Gastrocnemius medialis (tissue), 4 donors: ENCODE results near the gene PWWP2B. TPM values are rescaled to one million over a fixed set of nuclear protein-coding genes. Genes with fewer than 3 reads are reported as not detected.
"Not testable (repeated sequence)": the region's sequence is repeated elsewhere in the genome, so short reads cannot be mapped to it uniquely, and the experiment has no call there.

Experiments used
- ATAC-seq, 2 donors: fragments of 150-250 bp; one replicate each; pipeline ENCODE4 v1.9.1; 2016
- DNase-seq, 2 donors: peaks; one replicate each; pipeline ENCODE4 v3.0.0-alpha.2; 2019
- H3K27ac ChIP-seq, 4 donors: fragments of 200-600 bp; sonication (generic); 1 replicate in 1 of 4; 2 replicates in 3 of 4; pipeline ENCODE4 v1.5.1; 2016 to 2018; ENCODE audit warnings: mild to moderate bottlenecking in 2 of 4, moderate library complexity in 1 of 4
- H3K27me3 ChIP-seq, 3 donors: fragments of 200-600 bp; sonication (generic) in 2 of 3; 1 replicate in 1 of 3; 2 replicates in 2 of 3; pipeline versions ENCODE4 v1.5.1 to v1.6.0; 2016 to 2019; ENCODE audit warnings: mild to moderate bottlenecking in 1 of 3, moderate library complexity in 1 of 3
- H3K36me3 ChIP-seq, 2 donors: fragments of 200-600 bp; sonication (generic) in 1 of 2; one replicate each; pipeline ENCODE4 v1.5.1; 2017 to 2018
- H3K4me1 ChIP-seq, 2 donors: fragments of 200-600 bp; sonication (generic) in 1 of 2; one replicate each; pipeline ENCODE4 v1.5.1; 2016 to 2017; ENCODE audit warnings: mild to moderate bottlenecking in 2 of 2
- H3K4me3 ChIP-seq, 4 donors: fragments of 200-600 bp; sonication (generic) in 3 of 4; 1 replicate in 1 of 4; 2 replicates in 3 of 4; pipeline ENCODE4 v1.5.1; 2016 to 2019; ENCODE audit warnings: mild to moderate bottlenecking in 2 of 4
- H3K9me3 ChIP-seq, 3 donors: fragments of 200-600 bp; sonication (generic) in 2 of 3; 1 replicate in 1 of 3; 2 replicates in 2 of 3; pipeline ENCODE4 v1.5.1; 2016 to 2019
- CTCF ChIP-seq, 5 experiments: fragments of 450-650 bp in 3 of 5; fragments of 200-600 bp in 2 of 5; sonication (generic) in 2 of 5; IDR thresholded peaks in 4 of 5; conservative IDR thresholded peaks in 1 of 5; 1 replicate in 4 of 5; 2 replicates in 1 of 5; pipeline ENCODE4 v1.5.1; 2016 to 2019; ENCODE audit warnings: antibody characterized with exemption in 5 of 5, mild to moderate bottlenecking in 3 of 5, moderate library complexity in 3 of 5
- POLR2A ChIP-seq, 2 donors: fragments of 450-650 bp; IDR thresholded peaks; one replicate each; pipeline ENCODE4 v1.6.1; 2017; ENCODE audit warnings: antibody characterized with exemption in 2 of 2, mild to moderate bottlenecking in 2 of 2, moderate library complexity in 2 of 2
- in situ Hi-C, 4 donors: fragments of 200-750 bp; cut with MboI; loops; one replicate each; pipeline versions ENCODE4 v1.15.0 to v1.8.0; 2017; ENCODE audit warnings: low sequenced_read_pairs in 4 of 4
- intact Hi-C: fragments of 100-400 bp; cut with DNase I; formaldehyde crosslinking; loops from one replicate; pipeline ENCODE4 v1.15.1; 2023; ENCODE audit warnings: low total_unique reads
- total RNA-seq, 4 donors: library from RNA; depleted of rRNA; stranded (reverse); fragments of >200 nt; gene quantifications; one replicate each; pipeline versions ENCODE4 v1.1.0 to v1.2.3, GENCODE V29; 2016

PWWP2B gene
- total RNA-seq, 4 donors from 2014 or later, result 22.7 to 30.9 (median 24.4) TPM

GRCh38 chr10:132384618-132385388 is 12.2 kb upstream of the PWWP2B start:
- intact Hi-C loops, result no loop called here
- no peak overlapping the region for H3K4me3 ChIP-seq
- DNase-seq, result peak in 1 of 2 donors; percentile 4
- no peak for ATAC-seq
- no peaks in the 10 kb centered on the region for H3K36me3 ChIP-seq
- TF ChIP-seq CTCF (IDR thresholded peaks at IDR 0.05 in 4 of 5, conservative IDR thresholded peaks at IDR 0.05 in 1 of 5), result no peak
- TF ChIP-seq POLR2A (IDR thresholded peaks at IDR 0.05), result no peak
- no peak overlapping the region for H3K27ac ChIP-seq
- no peaks in the 10 kb centered on the region for H3K27me3 ChIP-seq
- peaks cover 0 to 10% of the 10 kb centered on the region in 2 donors for H3K4me1 ChIP-seq
- H3K9me3 ChIP-seq, result no peaks in the 10 kb centered on the region
- in situ Hi-C loops, result loop anchor here (5.0 to 25.0 kb wide), 3 partner anchors 67 to 252 kb away; partner anchors contain the start of gene INPP5A (in 1 of the 4)

DNA sequence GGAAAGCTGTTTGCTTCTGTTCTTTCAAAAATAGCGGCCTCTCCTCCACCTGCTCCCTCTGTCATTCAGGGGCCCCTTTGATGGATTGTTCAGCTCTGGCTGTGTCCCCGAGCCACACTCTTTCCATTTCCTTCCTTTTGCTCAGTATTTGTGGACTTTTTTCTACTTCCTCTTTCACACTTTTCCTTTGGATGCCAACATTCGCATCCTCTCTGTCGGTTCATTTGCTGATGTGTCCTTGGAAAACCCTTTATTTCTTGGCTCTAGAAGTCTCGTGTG is 11.7 kb upstream of the PWWP2B start:
- Histone ChIP-seq H3K9me3 (no peaks in the 10 kb centered on the region), H3K27ac (no peak overlapping the region), H3K27me3 (no peaks in the 10 kb centered on the region), H3K36me3 (no peaks in the 10 kb centered on the region), H3K4me3 (no peak overlapping the region), H3K4me1 (peaks cover 0 to 10% of the 10 kb centered on the region in 2 donors)
- intact Hi-C loops, result no loop called here
- TF ChIP-seq POLR2A (IDR thresholded peaks at IDR 0.05), result no peak
- no peak for TF ChIP-seq CTCF (IDR thresholded peaks at IDR 0.05 in 4 of 5, conservative IDR thresholded peaks at IDR 0.05 in 1 of 5)
- ATAC-seq (no peak), DNase-seq (peak in 1 of 2 donors; percentile 3)
- in situ Hi-C loops, result loop anchor here (5.0 to 25.0 kb wide), 3 partner anchors 67 to 252 kb away; partner anchors contain the start of gene INPP5A (in 1 of the 4)

DNA sequence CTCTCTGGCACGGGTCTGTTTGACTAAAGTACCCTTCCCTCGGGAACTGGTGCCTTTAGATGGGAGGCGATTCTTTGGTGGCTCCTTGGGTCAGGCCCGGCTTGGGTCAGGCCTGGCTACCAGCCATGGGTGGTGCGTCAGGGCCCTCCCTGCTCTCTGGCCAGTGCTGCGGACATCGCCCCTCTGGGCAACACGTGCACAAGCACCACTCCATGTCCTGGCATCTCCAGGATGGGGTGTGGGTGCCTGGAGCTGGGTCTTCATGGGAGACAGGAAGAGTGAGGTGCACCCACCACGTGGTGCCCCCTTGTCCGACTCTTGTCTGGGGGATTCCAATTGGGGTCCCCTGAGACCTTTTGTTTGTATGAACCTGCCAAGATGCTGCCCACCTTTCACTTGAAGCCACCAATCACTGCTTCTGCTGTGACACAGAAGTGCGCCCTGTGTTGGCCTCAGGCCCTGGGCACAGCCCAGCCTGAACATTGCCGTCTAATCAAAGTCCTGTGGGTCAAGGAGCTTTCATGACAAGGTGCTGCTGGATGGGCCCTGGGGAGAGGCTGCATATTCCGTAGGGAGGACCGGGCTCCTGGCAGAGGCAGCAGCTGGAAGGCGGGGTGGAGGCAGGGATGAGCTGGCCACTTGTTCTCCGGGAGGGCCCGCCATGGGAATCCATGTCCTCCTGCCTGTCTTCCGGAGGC is 11.1 kb upstream of the PWWP2B start:
- in situ Hi-C loops (loop anchor here (5.0 to 25.0 kb wide), 3 partner anchors 66 to 251 kb away; partner anchors contain the start of gene INPP5A (in 1 of the 4)), intact Hi-C loops (no loop called here)
- Histone ChIP-seq H3K4me3 (no peak overlapping the region), H3K36me3 (no peaks in the 10 kb centered on the region), H3K27ac (no peak overlapping the region), H3K9me3 (no peaks in the 10 kb centered on the region), H3K27me3 (no peaks in the 10 kb centered on the region), H3K4me1 (peaks cover 0 to 10% of the 10 kb centered on the region in 2 donors)
- DNase-seq, result peak in 1 of 2 donors; percentile 13
- ATAC-seq, result no peak
- TF ChIP-seq CTCF (IDR thresholded peaks at IDR 0.05 in 4 of 5, conservative IDR thresholded peaks at IDR 0.05 in 1 of 5) (no peak), POLR2A (IDR thresholded peaks at IDR 0.05) (no peak)

DNA sequence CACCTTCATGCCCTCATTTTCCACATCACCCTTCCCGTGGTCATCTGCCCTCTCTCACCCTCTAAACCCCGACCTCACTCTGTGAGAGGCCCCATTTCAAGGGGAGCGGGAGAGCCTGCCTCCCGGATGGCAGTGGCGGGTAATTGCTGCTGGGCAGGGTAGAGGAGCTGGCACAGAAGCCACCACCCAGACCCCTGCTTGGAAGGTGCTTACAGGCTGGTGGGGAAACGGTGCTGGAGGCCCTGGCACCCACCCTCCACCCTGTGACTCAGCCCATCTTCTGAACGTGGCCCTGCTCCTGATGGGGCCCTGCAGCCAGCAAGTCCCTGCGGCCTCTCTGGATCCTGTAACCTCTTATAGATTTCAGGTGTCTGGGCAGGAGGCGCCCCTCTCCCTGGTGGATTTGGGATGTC is 10.6 kb upstream of the PWWP2B start:
- Histone ChIP-seq H3K36me3 (no peaks in the 10 kb centered on the region), H3K27ac (no peak overlapping the region), H3K4me1 (peaks cover 0 to 10% of the 10 kb centered on the region in 2 donors), H3K27me3 (no peaks in the 10 kb centered on the region), H3K9me3 (no peaks in the 10 kb centered on the region), H3K4me3 (no peak overlapping the region)
- intact Hi-C loops, result no loop called here
- TF ChIP-seq POLR2A (IDR thresholded peaks at IDR 0.05), result no peak
- no peak for TF ChIP-seq CTCF (IDR thresholded peaks at IDR 0.05 in 4 of 5, conservative IDR thresholded peaks at IDR 0.05 in 1 of 5)
- no peak for DNase-seq
- ATAC-seq, result no peak
- in situ Hi-C loops, result loop anchor here (5.0 to 25.0 kb wide), 3 partner anchors 66 to 251 kb away; partner anchors contain the start of gene INPP5A (in 1 of the 4)

DNA sequence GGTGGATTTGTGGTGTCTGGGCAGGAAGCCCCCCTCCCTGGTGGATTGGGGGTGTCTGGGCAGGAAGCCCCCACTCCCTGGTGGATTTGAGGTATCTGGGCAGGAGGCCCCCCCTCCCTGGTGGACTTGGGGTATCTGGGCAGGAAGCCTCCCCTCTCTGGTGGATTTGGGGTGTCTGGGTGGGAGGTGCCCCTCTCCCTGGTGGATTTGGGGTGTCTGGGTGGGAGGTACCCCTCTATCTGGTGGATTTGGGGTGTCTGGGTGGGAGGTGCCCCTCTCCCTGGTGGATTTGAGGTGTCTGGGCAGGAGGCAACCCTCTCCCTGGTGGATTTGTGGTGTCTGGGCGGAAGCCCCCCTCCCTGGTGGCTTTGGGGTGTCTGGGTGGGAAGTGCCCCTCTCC is 10.1 kb upstream of the PWWP2B start:
- intact Hi-C loops, H3K27ac ChIP-seq, ATAC-seq, H3K9me3 ChIP-seq, H3K4me3 ChIP-seq, H3K27me3 ChIP-seq, H3K36me3 ChIP-seq: not testable (repeated sequence)
- DNase-seq, result peak in 1 of 2 donors; percentile 8
- H3K4me1 ChIP-seq, result peaks cover 0 to 10% of the 10 kb centered on the region in 2 donors
- in situ Hi-C loops, result loop anchor here (5.0 to 25.0 kb wide), 3 partner anchors 65 to 250 kb away; partner anchors contain the start of gene INPP5A (in 1 of the 4)
